AG20443 (cell line): Measurements from ENCODE around the gene REPS2.

Experiments
- DNase-seq: peaks from one replicate; pipeline ENCODE4 v3.0.0; 2012; ENCODE audit warnings: low spot score, mixed read lengths

The REPS2 gene

DNA sequence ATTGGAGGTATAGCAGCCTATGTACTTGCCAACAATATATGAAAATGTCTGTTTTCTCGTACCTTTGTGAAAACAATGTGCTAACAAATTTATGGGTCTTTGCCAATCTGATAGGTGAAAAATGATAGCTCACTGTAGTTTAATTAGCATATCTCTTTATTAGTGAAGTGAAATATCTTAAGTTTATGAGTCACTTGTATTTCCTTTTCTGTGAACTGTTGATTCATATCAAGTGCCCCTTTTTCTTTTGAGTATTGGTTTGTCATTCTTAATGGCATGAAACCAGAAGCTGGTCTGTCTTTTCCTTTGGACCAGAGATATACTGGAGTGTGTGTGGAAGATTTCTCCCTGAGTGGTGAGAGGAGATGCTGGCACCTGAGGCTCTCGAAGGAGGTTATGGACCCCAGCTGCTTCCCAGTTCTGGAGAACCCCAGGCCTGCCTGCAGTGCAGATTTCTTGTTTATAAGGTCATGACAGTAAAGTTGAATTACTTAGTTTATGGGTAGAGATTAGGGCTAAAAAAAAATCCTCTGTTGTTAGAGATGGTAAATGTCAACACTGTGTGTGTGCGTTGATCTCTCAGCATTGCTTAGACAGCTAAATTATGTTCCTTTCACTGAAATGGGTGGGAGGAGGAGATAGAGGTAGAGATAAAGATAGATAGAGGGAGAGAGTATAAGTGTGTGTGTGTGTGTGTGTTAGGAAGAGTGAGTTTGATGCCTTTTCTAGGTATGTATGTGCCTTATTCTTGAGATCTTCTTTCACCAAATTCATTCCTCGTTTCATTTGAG lies 89.9 kb downstream of the REPS2 start:
- no peak for DNase-seq

DNA sequence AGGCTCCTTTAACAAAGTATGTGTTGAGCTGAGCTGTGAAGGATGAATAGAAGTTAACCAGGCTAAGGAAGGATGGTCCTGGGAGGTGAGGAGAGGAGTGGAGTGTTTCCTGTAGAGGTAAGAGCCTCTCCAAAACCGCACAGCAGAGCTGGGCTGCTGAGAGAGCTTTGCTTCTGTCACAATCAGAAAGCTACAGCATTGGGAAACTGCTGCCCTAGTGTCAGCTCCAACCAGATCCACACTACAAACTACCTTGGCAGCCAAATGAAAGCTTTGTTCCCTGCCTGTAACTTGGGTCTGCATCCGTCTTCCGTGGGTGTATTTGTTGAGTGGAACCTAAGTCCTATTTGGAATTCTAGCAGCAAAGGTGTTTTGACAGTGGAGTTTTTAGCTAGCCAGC lies 91.8 kb downstream of the REPS2 start:
- no peak for DNase-seq

DNA sequence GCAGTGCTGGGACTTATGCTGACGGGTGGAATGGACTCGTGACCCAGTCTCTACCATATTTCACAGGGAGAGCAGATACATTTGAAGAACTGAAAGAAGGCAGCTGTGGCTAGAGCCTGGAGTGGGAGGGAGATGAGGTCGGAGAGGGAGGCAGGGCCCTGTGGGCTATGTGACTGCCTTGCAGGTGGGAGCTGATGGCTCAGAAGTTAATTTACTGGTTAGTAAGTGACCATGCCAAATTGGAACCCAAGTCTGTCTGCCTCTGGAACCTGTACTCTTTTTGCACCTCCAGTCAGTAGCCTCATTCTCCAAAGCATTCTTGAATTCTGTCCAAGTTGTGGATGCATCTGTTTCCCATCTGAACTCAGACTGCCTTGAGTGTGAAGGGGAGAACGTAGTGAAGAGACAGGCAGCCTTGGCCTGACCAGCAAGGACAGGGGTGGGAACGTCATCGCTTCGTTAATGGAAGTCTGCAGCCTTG lies 92.3 kb downstream of the REPS2 start:
- peak; percentile 41 for DNase-seq

DNA sequence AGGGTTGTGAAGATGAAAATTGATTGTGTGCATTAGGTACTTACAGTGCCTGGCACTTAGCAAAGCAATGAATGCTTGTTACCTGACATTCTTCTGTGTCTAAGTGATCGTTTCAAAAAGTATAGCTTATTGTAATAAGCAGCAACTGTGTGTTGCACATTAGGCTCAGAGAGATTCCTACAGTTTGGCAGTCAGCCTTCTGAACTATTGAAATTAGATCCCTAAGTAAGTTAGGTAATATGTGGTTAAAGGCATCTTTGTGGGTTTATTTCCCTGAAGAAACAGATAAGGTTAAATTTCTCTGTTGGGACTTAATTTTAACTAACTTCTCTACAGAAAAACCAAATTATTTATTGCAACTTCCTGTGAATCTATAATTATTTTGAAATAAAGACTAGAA lies 93.4 kb downstream of the REPS2 start:
- no peak for DNase-seq

DNA sequence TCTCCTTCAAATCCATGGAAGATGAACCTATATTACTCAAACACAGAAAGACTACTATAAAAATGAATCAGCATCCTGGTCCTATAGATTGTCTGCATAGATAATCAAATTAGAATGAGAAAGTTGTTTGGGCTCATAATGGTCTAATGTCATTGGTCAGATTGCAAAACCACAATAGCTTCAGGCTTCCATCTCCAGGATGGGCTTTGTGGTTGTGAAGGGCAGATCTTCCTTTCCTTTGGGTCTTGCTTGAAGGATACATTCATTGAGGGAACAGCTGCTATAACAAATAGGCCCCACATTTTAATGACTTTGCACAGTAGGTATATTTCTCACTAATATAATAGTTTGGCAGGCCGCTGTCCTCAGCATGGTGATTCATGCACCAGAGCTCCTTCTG lies 94.3 kb downstream of the REPS2 start:
- no peak for DNase-seq

DNA sequence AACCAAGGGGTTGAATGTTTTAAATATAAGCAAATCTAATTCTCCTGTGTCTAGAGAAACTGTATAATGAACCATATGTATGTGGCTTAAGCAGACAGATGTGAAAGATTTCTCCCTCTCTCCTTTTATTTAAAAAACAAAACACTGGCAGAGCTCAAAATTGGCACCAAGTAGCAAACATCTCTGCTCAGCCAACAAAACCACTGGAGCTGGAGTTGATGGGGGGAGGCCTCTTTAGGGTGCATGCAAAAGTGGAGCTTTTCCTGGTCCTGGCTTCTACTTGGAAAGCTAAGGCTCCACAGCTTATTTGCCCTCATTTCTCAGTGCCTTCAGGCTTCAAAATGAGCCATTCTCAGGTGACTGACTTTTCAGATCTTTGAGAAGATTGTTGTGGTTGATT lies 95.6 kb downstream of the REPS2 start:
- DNase-seq: no peak

DNA sequence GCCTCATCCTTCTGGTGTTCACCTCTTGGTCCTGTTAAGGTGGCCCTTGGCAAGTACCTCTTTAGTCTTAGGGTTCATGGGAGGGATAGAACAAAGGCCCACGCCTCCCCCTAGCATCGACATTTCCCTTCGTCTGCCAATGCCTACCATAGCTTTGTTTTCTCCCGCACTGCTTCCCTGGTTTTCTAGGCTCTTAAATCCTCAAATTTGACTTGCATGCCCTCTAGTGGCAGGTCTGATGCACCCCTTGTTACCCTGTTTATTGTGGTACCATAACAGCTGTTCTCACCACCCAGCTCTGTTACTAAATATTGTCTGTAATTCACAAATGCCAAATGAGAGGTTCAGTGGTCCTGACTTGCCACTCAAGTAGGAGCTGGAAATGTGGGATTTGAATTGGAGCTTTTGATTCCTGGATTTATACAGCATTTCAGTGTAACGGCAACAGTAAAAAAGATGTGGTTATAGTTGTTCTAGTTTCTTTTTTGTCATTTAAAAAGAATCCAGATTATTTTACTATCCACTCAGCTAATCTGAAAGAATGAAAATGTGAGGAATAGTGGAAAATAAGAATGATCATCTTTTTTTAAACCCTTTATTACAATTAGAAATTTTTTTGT lies 100.1 kb downstream of the REPS2 start:
- DNase-seq: peak; percentile 51

DNA sequence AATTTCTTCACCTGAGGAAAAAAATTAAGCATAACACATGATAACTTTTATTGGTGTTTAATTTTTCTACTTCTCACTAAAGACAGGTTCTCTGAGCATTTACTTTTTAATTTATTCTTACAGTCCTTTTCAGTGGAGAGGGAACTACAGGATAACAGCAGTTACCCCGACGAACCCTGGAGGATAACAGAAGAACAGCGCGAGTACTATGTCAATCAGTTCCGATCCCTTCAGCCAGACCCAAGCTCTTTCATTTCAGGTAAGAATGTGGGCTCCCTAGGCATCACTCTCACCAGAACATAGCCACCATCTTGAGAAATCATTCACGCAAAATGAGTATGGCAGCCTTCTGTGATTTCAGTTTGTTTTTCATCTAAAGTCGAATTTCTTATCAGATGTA lies 100.8 kb downstream of the REPS2 start:
- DNase-seq: no peak

DNA sequence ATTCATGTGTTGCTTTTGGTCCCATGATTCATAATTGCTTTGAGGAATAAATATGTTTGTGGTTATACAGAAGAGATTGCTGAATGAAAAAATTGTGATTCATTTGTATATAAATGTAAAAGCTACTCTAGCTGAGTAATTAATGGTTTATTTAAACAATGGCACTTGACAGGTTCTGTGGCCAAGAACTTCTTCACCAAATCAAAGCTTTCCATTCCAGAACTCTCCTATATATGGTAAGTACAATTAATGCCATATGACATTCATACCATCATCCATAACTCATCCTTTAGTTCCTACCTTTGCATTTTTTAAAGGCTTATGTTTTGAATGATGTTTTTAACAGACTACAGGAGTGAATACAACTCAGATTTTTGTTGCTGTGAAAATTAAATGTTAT lies 105.8 kb downstream of the REPS2 start:
- DNase-seq: no peak

DNA sequence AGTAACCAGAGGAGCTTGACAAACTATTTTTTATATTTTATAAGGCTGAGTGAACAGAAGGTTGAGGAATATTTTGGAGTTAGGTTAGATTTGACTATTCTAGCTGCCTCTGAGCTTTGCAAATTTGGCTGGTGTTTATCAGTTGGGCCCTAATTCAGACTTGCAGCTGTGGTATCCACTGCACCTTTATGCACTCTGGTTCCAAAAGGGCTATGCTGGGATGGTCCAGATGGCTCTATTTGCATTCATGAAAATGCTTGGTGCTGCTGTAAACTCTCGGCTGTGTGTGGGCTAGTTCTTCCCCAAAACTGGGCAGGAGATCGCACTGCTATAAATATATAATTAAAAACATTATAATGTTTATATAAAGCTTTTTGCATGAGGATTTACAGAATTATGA lies 106.3 kb downstream of the REPS2 start:
- DNase-seq: no peak

DNA sequence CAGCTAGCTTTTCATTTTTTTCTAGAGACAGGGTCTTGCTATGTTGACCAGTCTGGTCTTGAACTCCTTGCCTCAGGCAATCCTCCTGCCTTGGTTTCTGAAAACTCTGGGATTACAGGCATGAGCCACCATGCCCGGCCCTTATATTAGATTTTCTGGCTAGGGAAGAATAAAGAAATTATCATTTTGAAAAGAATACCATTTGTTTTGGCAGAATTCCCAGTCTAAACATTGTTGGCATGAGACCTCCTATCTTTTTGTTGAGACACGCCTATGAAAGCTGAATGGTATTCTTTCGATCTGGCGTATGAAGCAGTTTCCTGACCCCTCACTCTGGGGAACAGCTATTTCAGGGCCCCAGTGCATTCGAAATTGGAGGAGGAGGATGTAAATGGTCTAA lies 107.0 kb downstream of the REPS2 start:
- no peak for DNase-seq

DNA sequence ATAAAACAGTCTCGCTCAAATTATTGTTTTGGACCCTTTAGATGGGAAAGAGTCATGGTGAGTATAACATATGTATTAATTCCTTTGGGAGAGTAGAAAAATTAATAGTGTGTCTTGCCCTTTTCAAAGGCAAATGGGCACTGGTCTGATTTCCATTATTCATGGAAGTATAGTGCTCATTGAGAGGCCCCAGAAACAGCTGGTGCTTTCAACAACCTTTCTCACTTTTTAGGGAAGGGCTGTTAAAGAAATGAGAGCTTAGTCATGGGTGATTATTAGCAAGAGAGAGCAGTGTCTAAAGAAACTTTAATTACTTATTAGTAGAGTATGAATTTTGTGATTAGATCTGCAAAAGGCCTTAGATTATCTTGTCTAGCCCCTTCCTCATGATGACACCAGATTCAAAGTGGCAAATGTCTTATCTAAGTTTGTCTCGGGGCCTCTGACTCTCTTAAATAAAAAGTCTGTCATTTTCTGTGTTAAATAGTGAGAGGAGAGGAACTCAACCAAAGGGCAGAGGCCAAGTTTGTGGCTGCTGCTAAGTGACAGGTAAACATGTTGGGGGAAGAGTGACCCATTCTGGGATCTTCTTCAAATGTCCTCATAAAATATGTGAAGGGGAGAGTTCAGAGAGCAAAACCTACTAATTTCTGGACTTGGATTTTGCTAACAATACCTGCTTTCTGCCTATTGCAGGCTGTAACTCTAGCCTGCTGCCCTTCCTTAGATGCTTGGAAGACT lies 110.6 kb downstream of the REPS2 start:
- no peak for DNase-seq

DNA sequence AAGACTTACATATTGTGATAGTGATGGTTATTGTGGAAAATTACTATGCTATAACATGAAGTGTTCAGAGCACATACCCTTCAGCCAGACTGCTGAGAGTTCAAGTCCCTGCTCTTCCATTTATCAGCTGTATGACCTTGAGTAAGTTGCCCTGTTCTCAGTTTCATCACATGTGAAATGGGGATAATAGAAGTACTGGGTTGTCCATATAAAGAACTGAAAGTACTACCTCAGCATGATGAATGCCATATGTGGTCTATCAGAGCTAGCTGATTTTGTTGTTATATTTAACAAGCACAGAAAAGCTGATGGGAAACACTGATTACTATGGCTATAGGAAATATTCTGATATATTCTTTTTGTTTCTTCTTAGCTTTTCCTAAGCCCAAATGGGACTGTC lies 115.6 kb downstream of the REPS2 start:
- DNase-seq: no peak

DNA sequence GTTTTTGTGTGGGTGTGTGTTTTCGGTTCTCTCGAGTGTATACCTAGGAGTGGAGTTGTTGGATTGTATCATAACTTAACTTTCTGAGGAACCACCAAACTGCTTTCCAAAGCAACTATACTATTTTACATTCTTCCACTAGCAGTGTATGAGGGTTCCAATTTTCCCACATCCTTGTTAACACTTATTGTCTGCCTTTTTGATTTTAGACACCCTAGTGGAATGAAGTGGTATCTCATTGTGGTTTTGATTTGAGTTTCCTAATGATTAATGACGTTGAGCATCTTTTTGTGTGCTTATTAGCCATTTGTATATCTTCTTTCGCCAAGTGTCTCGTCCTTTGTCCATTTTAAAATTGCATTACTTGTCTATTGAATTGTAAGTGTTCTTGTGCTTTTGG lies 118.6 kb downstream of the REPS2 start:
- no peak for DNase-seq

DNA sequence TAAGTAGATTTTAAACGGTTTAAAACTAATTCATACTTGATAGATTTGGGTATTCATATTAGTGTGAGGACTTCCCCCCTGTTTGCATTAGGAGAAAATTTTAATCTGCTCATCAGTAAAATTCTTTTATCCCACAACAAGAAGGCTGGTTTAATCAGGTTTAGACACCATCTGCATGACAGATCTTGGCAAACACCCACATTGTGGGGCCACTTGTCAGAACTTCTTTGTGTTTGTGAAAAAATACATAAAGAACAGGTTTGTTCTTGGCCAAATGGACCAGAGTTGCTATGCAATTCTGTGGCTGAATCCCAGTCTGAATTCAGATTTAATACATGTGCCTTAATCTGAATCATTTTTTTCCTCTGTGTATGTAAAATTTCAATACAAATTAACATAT lies 121.1 kb downstream of the REPS2 start:
- no peak for DNase-seq

DNA sequence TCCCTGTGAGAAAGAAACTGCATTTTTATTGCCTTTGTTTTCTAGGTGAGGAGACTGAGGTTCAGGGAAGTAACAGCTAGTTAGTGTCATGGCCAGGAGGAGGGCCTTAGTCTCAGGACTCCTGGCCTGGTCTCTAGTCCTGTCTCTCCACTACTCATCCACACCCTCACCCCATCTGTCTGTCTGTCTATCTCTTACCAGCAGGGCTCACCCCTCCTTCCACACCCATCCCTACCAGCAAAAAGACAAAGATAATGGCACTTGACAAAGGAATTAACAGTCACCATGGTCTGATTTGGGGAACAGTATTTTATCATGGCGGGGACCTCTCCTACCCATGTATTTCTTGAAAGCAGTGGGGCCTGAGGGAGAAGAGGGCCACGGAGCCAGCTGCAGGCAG lies 125.8 kb downstream of the REPS2 start:
- DNase-seq: no peak

DNA sequence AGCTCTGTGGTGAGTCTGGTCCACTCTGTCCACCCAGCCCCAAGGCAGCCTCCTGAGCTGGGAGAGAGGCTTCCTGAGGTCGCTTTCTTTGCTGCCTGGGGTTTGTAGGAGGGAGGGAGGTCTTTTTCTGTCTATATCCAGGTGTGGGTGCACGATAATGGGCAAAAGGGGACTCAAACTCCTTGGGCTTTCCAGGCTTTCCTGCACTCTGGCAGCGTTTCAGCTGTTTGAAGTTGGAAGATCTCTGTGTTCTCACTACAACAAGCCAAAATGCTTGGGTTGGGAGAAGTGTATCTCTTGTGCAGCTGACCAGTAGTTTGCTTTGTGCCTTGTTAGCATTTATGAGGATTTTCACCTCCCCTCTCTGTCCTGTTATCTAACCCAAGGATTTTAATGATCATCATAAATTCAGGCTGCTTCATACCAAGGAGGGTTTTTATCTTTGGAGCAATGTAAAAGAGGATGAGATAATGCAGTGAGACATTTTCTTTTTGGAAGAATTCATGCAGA lies 126.3 kb downstream of the REPS2 start:
- no peak for DNase-seq

DNA sequence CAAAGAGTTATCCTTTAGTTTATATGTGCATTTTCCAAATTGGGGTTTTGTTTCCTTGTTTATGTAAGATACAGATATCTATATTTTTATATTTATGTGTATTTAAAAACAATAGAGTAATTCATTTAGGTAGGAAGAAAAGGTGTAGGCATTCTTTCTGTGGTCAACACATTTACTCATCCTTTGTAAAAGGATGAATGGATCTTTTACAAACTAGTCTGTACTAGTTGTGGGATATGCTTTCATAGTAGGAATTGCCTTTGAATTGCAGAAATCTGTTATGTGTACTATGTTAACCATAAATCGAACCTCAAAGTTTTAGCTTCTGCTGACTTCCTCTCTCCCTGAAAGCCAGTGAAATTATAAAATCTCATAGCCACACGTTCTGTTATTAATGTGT lies 128.5 kb downstream of the REPS2 start:
- DNase-seq: no peak

DNA sequence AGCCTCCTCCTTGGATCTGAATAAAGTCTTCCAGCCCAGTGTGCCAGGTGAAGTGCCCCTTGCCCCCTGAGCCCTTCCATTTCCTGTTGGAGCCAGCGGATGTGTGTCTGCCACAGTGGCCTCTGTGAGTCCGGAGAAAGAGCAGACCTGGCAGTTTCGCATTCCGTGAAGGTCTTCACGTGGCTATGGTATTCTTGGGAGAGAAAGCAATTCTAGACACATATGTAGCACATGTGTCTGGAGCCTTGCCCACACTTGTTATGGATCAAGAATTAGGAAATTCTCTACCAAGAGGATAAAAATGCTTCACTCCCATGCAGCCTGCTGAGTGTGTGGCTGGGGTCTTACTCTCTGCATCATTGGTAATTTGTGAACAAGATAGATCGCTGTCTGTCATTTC lies 130.9 kb downstream of the REPS2 start:
- no peak for DNase-seq

DNA sequence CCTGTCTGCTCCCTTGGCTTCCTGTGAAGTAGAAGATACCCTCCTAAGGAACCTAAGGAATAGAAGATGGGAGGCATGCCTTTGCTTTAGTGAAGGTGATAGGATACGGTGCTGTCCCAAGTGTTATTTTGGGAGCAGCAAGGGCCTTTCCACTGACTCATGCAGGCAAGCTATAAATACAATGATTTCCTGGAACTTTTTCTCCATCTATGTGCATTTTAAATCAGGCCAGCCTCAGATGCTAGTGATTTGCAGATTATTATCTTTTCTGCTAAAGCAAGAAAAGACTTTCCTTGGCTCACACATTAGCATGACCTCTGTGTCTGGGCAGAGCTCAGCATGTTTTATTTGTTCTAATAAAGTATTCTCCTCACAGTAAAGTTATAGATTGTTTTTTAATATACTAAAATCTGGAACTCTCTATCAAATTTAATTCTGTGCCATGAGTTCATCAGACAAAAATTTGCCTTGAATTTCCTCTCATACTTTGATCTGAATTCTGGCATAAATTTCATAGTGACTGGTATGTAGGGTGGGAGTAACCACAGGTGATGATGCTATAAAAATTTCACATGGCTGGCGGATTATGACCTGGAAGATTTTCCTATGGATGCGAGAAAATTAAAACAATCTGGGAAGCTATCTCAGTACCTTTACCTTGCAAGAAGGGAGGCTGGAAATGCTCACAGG lies 131.7 kb downstream of the REPS2 start:
- DNase-seq: peak; percentile 36

DNA sequence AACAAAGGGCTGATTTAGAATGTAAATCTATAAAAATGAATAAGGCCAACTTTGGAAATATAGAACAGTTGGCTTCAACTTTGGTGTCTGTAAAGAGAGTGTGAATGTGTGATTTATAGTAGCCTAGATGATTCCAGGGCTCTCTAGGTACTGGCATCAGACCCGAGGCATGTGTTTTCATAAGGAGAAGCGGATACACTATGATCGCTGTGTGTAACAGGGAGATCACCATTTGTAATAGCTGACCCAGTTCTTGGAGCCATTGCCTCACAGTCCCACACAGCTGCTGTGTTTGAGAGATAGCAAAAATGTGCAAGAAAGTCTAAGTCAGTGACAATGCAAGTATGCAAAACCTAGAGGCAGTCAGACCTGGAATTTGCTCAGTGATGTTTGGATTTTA lies 135.1 kb downstream of the REPS2 start:
- peak; percentile 7 for DNase-seq

DNA sequence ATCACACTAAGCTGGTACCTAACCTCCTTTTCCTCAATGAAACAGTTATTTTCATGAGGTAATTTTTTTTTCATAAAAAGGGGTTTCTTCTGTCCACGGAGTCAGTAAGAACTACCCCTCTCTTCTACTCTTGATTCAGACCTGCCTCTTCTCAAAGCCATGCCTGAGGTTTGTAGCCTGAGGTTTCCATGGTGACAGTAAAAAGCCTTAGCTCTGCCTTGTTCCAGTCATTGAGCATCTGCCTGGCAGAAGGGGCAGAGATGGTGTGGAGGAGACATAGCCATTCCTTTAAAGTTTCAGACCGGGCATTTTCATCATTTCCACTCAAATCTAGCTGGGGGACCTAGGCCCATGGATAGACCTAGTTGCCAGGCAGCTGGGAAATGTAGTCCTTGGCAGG lies 135.5 kb downstream of the REPS2 start:
- DNase-seq: no peak
